HepG2 (cell line): ENCODE measurements around the gene SOCS1. TPM values are rescaled to one million over a fixed set of nuclear protein-coding genes. Genes with fewer than 3 reads are reported as not detected.

ENCODE experiments used
- CBX2 ChIP-seq, 2 experiments: fragments of 200-600 bp in 1 of 2; sonication (generic); formaldehyde crosslinking in 1 of 2; IDR thresholded peaks; 2 replicates each; pipeline versions ENCODE4 v1.7.0 to v1.8.1; 2018 to 2022; ENCODE audit warnings: low read depth in 2 of 2, low read length in 1 of 2, mild to moderate bottlenecking in 1 of 2, missing genetic modification reagents in 1 of 2
- FOXA3 ChIP-seq: IDR thresholded peaks from 2 replicates; pipeline ENCODE4 v1.6.1; 2016; ENCODE audit warnings: missing genetic modification reagents, missing compliant biosample characterization
- RFXAP ChIP-seq: sonication (generic); formaldehyde crosslinking; IDR thresholded peaks from 2 replicates; pipeline ENCODE4 v1.4.0; 2020; ENCODE audit warnings: missing genetic modification reagents, borderline replicate concordance
- STAT5B ChIP-seq: sonication (generic); formaldehyde crosslinking; IDR thresholded peaks from 2 replicates; pipeline ENCODE4 v1.4.0; 2020; ENCODE audit warnings: missing genetic modification reagents
- ZNF12 ChIP-seq: sonication (generic); formaldehyde crosslinking; IDR thresholded peaks from 2 replicates; pipeline ENCODE4 v1.5.0; 2020; ENCODE audit warnings: missing genetic modification reagents
- ZNF564 ChIP-seq: sonication (generic); formaldehyde crosslinking; IDR thresholded peaks from 2 replicates; pipeline ENCODE4 v1.8.1; 2023; ENCODE audit warnings: mild to moderate bottlenecking, missing genetic modification reagents
- ZNF605 ChIP-seq: sonication (generic); formaldehyde crosslinking; IDR thresholded peaks from 2 replicates; pipeline ENCODE4 v1.8.0; 2022; ENCODE audit warnings: mild to moderate bottlenecking, missing genetic modification reagents
- ZNF619 ChIP-seq: sonication (generic); formaldehyde crosslinking; IDR thresholded peaks from 2 replicates; pipeline ENCODE4 v1.4.0; 2020; ENCODE audit warnings: mild to moderate bottlenecking, missing genetic modification reagents
- ZNF782 ChIP-seq: sonication (generic); formaldehyde crosslinking; IDR thresholded peaks from 2 replicates; pipeline ENCODE4 v1.4.0; 2020; ENCODE audit warnings: missing genetic modification reagents, mild to moderate bottlenecking, borderline replicate concordance
- ZNF83 ChIP-seq: sonication (generic); formaldehyde crosslinking; IDR thresholded peaks from 2 replicates; pipeline ENCODE4 v1.4.0; 2020; ENCODE audit warnings: missing genetic modification reagents, mild to moderate bottlenecking, borderline replicate concordance
- ZZZ3 ChIP-seq: sonication (generic); formaldehyde crosslinking; IDR thresholded peaks from 2 replicates; pipeline ENCODE4 v1.4.0; 2020; ENCODE audit warnings: missing genetic modification reagents, mild to moderate bottlenecking, borderline replicate concordance
- polyA plus RNA-seq, 8 experiments: library from polyadenylated mRNA; depleted of rRNA in 3 of 8; stranded (reverse) in 7 of 8; unstranded in 1 of 8; fragments of >200 nt; fragmentation: Illumina TruSeq in 4 of 8; extraction: Trizol in 4 of 8; gene quantifications; 2 replicates each; pipeline versions ENCODE4 v1.2.1 to v1.2.3, GENCODE V29; 2011 to 2016; ENCODE audit warnings: low read depth in 4 of 8, missing spikeins in 1 of 8, mixed read lengths in 1 of 8; ENCODE audit not compliant: insufficient read depth in 1 of 8
- total RNA-seq, 5 experiments: library from RNA; depleted of rRNA; stranded (reverse); fragments of >200 nt; fragmentation: Illumina TruSeq; extraction: Trizol; gene quantifications; 2 replicates each; pipeline ENCODE4 v1.2.3, GENCODE V29; 2016; ENCODE audit warnings: low read depth in 1 of 5
- TF ChIP-seq, protein P1 (sequence below): sonication (generic); formaldehyde crosslinking; conservative IDR thresholded peaks from 2 replicates; pipeline ENCODE4 v1.5.0; 2020; ENCODE audit warnings: missing genetic modification reagents
- TF ChIP-seq, protein P2 (sequence below): sonication (generic); formaldehyde crosslinking; IDR thresholded peaks from 2 replicates; pipeline ENCODE4 v1.4.0; 2020; ENCODE audit warnings: missing genetic modification reagents

The SOCS1 gene
- total and polyA plus RNA-seq, 2 of the 13 experiments (the other 11 are each of a cell fraction or from before 2014, with no cell fraction given): 5.3 to 6.3 TPM

DNA sequence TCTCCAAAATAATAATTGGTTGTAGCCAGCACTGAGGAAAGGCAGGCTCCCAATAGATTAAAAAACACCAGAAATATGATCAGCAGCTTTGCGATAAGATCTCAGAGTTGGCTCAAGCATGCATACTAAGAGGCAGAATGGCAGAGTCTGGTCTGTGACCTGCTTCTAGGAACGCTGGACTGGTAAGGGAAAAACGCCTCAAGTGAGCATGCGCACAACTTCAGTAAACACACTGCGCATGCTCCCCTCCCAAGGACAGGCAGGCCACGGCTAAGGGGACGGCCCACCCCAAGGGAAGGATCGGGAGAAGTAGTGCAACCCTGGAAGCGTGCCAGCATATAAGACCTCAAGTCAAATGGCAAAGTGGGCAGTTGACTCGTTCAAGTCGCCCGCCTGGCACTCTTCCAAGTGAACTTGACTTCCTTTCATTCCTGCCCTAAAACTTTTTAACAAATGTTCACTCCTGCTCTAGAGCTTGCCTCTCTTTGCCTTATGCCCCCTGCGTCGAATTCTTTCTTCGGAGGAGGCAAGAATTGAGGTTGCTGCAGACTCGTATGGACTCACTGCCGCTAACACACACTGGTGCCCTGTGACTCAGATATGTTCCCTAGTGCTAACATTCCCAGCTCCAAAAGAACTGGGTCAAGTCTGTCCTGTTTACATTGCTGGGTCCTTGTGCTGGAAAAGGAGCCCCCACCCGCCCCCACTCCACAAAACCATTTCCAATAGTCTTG is 47.6 kb upstream of the SOCS1 start (continued):
- no peak for TF ChIP-seq ZNF782 (CRISPR knock-in tag)
- TF ChIP-seq STAT5B (CRISPR knock-in tag): no peak
- TF ChIP-seq ZNF12 (CRISPR knock-in tag): no peak
- TF ChIP-seq, protein P1, sequence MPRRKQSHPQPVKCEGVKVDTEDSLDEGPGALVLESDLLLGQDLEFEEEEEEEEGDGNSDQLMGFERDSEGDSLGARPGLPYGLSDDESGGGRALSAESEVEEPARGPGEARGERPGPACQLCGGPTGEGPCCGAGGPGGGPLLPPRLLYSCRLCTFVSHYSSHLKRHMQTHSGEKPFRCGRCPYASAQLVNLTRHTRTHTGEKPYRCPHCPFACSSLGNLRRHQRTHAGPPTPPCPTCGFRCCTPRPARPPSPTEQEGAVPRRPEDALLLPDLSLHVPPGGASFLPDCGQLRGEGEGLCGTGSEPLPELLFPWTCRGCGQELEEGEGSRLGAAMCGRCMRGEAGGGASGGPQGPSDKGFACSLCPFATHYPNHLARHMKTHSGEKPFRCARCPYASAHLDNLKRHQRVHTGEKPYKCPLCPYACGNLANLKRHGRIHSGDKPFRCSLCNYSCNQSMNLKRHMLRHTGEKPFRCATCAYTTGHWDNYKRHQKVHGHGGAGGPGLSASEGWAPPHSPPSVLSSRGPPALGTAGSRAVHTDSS: no peak
- no peak for TF ChIP-seq ZNF564 (CRISPR knock-in tag)
- TF ChIP-seq ZNF619 (CRISPR knock-in tag): no peak
- TF ChIP-seq FOXA3 (CRISPR knock-in tag): 0 out of 2 replicates have a peak, but pooled peaks have one; percentile 3
- TF ChIP-seq RFXAP (CRISPR knock-in tag): no peak
- no peak; the same call in 1 of the 2 replicates for TF ChIP-seq ZZZ3 (CRISPR knock-in tag)
- TF ChIP-seq, protein P2, sequence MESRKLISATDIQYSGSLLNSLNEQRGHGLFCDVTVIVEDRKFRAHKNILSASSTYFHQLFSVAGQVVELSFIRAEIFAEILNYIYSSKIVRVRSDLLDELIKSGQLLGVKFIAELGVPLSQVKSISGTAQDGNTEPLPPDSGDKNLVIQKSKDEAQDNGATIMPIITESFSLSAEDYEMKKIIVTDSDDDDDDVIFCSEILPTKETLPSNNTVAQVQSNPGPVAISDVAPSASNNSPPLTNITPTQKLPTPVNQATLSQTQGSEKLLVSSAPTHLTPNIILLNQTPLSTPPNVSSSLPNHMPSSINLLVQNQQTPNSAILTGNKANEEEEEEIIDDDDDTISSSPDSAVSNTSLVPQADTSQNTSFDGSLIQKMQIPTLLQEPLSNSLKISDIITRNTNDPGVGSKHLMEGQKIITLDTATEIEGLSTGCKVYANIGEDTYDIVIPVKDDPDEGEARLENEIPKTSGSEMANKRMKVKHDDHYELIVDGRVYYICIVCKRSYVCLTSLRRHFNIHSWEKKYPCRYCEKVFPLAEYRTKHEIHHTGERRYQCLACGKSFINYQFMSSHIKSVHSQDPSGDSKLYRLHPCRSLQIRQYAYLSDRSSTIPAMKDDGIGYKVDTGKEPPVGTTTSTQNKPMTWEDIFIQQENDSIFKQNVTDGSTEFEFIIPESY (CRISPR knock-in tag): peak; percentile 61
- TF ChIP-seq ZNF83 (CRISPR knock-in tag): no peak
- 0 out of 2 replicates have a peak, but pooled peaks have one; percentile 58 for TF ChIP-seq ZNF605 (CRISPR knock-in tag)
- no peak for TF ChIP-seq CBX2 (IDR thresholded peaks at IDR 0.05; ENCODE audit: low read depth, low read length)
- TF ChIP-seq CBX2 (CRISPR knock-in tag; IDR thresholded peaks at IDR 0.05; ENCODE audit: low read depth): no peak
